Measurements from ENCODE around the gene SMTNL2.

Gene SMTNL2

DNA sequence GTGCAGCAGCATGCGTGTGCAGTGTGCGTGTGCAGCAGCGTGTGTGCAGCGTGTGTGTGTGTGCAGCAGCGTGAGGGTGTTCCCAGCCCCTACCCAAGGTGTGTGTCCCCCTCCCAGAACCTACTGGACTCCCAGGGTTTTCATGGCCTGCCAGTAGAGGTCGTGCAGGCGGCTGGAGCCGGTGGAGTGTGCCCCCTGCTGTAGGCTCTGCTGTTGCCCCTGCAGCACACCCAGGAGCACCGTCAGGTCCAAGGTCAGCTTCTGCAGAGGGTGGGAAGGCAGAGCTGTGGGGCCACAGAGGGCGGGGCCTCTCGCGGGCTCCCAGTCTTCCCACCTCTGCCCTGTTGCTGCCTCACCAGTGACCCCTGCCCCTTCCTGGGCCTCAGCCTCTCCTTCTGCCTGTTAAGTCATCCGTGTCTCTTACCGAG lies 44.1 kb upstream of the SMTNL2 start:
- peaks cover 17% of the 10 kb centered on the region for H3K36me3 ChIP-seq (ENCODE audit: insufficient read depth, low read length)
- no peak overlapping the region for H3K27ac ChIP-seq (ENCODE audit: low read depth, low read length)
- H3K9me3 ChIP-seq (ENCODE audit: low read length) = no peaks in the 10 kb centered on the region
- no peak overlapping the region for H3K4me3 ChIP-seq (ENCODE audit: low read depth in 1 of 2, low read length in 2 of 2)
- H3K9ac ChIP-seq (ENCODE audit: low read length) = no peak overlapping the region
- peaks cover 0 to 11% of the 10 kb centered on the region in 2 donors for H3K27me3 ChIP-seq (ENCODE audit: control insufficient read depth in 1 of 2, insufficient read depth in 2 of 2, low read length in 2 of 2)
- H3K4me1 ChIP-seq (ENCODE audit: insufficient read depth, low read length) = peaks cover 8% of the 10 kb centered on the region

GRCh38 chr17:4540687-4541327 lies 43.5 kb upstream of the SMTNL2 start:
- peaks cover 8% of the 10 kb centered on the region for H3K4me1 ChIP-seq (ENCODE audit: insufficient read depth, low read length)
- H3K27me3 ChIP-seq (ENCODE audit: control insufficient read depth in 1 of 2, insufficient read depth in 2 of 2, low read length in 2 of 2) = peaks cover 0 to 5% of the 10 kb centered on the region in 2 donors
- no peak overlapping the region for H3K4me3 ChIP-seq (ENCODE audit: low read depth in 1 of 2, low read length in 2 of 2)
- H3K9ac ChIP-seq (ENCODE audit: low read length) = no peak overlapping the region
- H3K36me3 ChIP-seq (ENCODE audit: insufficient read depth, low read length) = peaks cover 17% of the 10 kb centered on the region
- no peaks in the 10 kb centered on the region for H3K9me3 ChIP-seq (ENCODE audit: low read length)
- no peak overlapping the region for H3K27ac ChIP-seq (ENCODE audit: low read depth, low read length)

- Histone ChIP-seq H3K9me3 (ENCODE audit: low read length) (no peaks in the 10 kb centered on the region), H3K36me3 (ENCODE audit: insufficient read depth, low read length) (peaks cover 17% of the 10 kb centered on the region), H3K27me3 (ENCODE audit: control insufficient read depth in 1 of 2, insufficient read depth in 2 of 2, low read length in 2 of 2) (no peaks in the 10 kb centered on the region), H3K27ac (ENCODE audit: low read depth, low read length) (no peak overlapping the region), H3K4me1 (ENCODE audit: insufficient read depth, low read length) (peaks cover 8% of the 10 kb centered on the region), H3K4me3 (ENCODE audit: low read depth in 1 of 2, low read length in 2 of 2) (no peak overlapping the region), H3K9ac (ENCODE audit: low read length) (no peak overlapping the region)
Measured at GRCh38 chr17:4541328-4542002, 42.9 kb upstream of the SMTNL2 start.

- Histone ChIP-seq H3K4me3 (ENCODE audit: low read depth in 1 of 2, low read length in 2 of 2) (no peak overlapping the region), H3K27ac (ENCODE audit: low read depth, low read length) (no peak overlapping the region), H3K36me3 (ENCODE audit: insufficient read depth, low read length) (peaks cover 18% of the 10 kb centered on the region), H3K9ac (ENCODE audit: low read length) (no peak overlapping the region), H3K27me3 (ENCODE audit: control insufficient read depth in 1 of 2, insufficient read depth in 2 of 2, low read length in 2 of 2) (no peaks in the 10 kb centered on the region), H3K4me1 (ENCODE audit: insufficient read depth, low read length) (peaks cover 5% of the 10 kb centered on the region), H3K9me3 (ENCODE audit: low read length) (no peaks in the 10 kb centered on the region)
Measured at GRCh38 chr17:4542003-4542725, 42.2 kb upstream of the SMTNL2 start.

GRCh38 chr17:4542726-4543191 lies 41.6 kb upstream of the SMTNL2 start:
- no peak overlapping the region for H3K4me3 ChIP-seq (ENCODE audit: low read depth in 1 of 2, low read length in 2 of 2)
- H3K4me1 ChIP-seq (ENCODE audit: insufficient read depth, low read length) = no peaks in the 10 kb centered on the region
- no peak overlapping the region for H3K9ac ChIP-seq (ENCODE audit: low read length)
- no peaks in the 10 kb centered on the region for H3K9me3 ChIP-seq (ENCODE audit: low read length)
- H3K36me3 ChIP-seq (ENCODE audit: insufficient read depth, low read length) = peaks cover 24% of the 10 kb centered on the region
- H3K27me3 ChIP-seq (ENCODE audit: control insufficient read depth in 1 of 2, insufficient read depth in 2 of 2, low read length in 2 of 2) = no peaks in the 10 kb centered on the region
- no peak overlapping the region for H3K27ac ChIP-seq (ENCODE audit: low read depth, low read length)

DNA sequence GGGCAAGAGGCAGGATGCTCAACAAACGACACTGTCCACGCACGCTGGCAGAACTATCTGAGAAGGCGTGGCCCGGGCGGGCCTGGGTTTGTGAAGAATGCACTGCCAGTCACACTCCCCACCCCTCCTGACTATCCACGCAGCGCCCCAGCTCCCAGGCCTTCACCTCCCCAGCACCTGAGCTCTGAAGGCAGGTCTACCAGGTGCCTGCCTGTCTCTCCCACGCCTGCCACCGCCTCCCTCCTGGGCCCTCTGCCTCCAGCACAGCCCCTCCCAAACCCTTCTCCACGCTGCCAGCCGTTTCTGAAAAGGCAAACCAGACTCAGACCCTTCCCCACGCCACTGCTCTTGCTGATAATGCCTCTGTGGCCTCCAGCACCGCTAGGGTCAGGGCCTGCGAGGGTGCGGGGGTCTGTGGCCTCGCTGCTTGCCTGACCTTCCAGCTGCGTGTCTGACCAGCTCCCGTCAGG lies 40.7 kb upstream of the SMTNL2 start:
- Histone ChIP-seq H3K27ac (ENCODE audit: low read depth, low read length) (no peak overlapping the region), H3K4me3 (ENCODE audit: low read depth in 1 of 2, low read length in 2 of 2) (no peak overlapping the region), H3K27me3 (ENCODE audit: control insufficient read depth in 1 of 2, insufficient read depth in 2 of 2, low read length in 2 of 2) (no peaks in the 10 kb centered on the region), H3K4me1 (ENCODE audit: insufficient read depth, low read length) (no peaks in the 10 kb centered on the region), H3K36me3 (ENCODE audit: insufficient read depth, low read length) (peaks cover 29% of the 10 kb centered on the region), H3K9me3 (ENCODE audit: low read length) (no peaks in the 10 kb centered on the region), H3K9ac (ENCODE audit: low read length) (no peak overlapping the region)

DNA sequence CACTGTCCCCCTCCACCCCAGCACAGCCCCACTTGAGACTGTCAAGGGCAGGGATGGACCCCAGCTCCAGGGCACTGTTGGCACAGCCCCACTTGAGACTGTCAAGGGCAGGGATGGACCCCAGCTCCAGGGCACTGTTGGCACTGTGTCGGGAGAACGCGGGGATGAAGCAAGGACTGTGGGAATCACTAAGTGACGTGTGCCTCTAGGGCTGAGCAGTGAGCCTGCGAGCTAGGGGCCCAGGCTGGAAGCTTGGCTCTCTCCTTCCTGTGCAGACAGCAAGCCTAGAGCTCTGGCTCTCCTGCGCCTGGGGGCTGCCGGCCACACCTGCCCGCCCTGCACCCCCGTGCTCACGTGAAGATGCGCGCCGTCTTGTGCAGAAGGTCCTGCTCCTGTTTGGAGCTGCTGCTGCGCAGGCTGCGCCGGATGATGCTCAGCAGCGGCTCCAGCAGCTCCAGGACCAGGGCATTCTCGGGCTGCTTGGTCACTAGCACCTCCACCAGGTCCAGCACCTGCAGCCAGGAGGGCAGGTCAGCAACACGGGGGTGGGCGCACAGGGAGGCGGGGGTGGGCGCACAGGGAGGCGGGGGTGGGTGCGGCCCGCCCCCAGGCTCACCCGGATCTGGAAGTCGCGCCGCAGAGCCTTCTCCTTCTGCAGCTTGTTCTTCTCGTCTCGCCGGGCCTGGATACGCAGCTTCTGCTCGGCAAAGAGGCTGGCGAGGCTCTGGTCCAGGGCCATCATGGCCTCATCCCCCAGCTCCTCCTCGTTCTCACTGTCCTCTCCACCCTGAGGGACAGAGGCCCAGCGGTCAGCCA lies 40.0 kb upstream of the SMTNL2 start:
- H3K27ac ChIP-seq (ENCODE audit: low read depth, low read length) = no peak overlapping the region
- H3K4me3 ChIP-seq (ENCODE audit: low read depth in 1 of 2, low read length in 2 of 2) = no peak overlapping the region
- no peaks in the 10 kb centered on the region for H3K4me1 ChIP-seq (ENCODE audit: insufficient read depth, low read length)
- peaks cover 35% of the 10 kb centered on the region for H3K36me3 ChIP-seq (ENCODE audit: insufficient read depth, low read length)
- H3K9ac ChIP-seq (ENCODE audit: low read length) = no peak overlapping the region
- no peaks in the 10 kb centered on the region for H3K9me3 ChIP-seq (ENCODE audit: low read length)
- no peaks in the 10 kb centered on the region for H3K27me3 ChIP-seq (ENCODE audit: control insufficient read depth in 1 of 2, insufficient read depth in 2 of 2, low read length in 2 of 2)

GRCh38 chr17:4544951-4545216 lies 39.4 kb upstream of the SMTNL2 start:
- H3K36me3 ChIP-seq (ENCODE audit: insufficient read depth, low read length) = peaks cover 40% of the 10 kb centered on the region
- H3K9me3 ChIP-seq (ENCODE audit: low read length) = no peaks in the 10 kb centered on the region
- H3K9ac ChIP-seq (ENCODE audit: low read length) = no peak overlapping the region
- no peaks in the 10 kb centered on the region for H3K27me3 ChIP-seq (ENCODE audit: control insufficient read depth in 1 of 2, insufficient read depth in 2 of 2, low read length in 2 of 2)
- H3K4me3 ChIP-seq (ENCODE audit: low read depth in 1 of 2, low read length in 2 of 2) = no peak overlapping the region
- no peaks in the 10 kb centered on the region for H3K4me1 ChIP-seq (ENCODE audit: insufficient read depth, low read length)
- no peak overlapping the region for H3K27ac ChIP-seq (ENCODE audit: low read depth, low read length)

- H3K36me3 ChIP-seq (ENCODE audit: insufficient read depth, low read length) = peaks cover 44% of the 10 kb centered on the region
- H3K27me3 ChIP-seq (ENCODE audit: control insufficient read depth in 1 of 2, insufficient read depth in 2 of 2, low read length in 2 of 2) = no peaks in the 10 kb centered on the region
- no peaks in the 10 kb centered on the region for H3K4me1 ChIP-seq (ENCODE audit: insufficient read depth, low read length)
- H3K27ac ChIP-seq (ENCODE audit: low read depth, low read length) = no peak overlapping the region
- H3K4me3 ChIP-seq (ENCODE audit: low read depth in 1 of 2, low read length in 2 of 2) = no peak overlapping the region
- H3K9ac ChIP-seq (ENCODE audit: low read length) = no peak overlapping the region
- H3K9me3 ChIP-seq (ENCODE audit: low read length) = no peaks in the 10 kb centered on the region
Measured at GRCh38 chr17:4545217-4545951, 38.9 kb upstream of the SMTNL2 start.

GRCh38 chr17:4547118-4547906 lies 37.0 kb upstream of the SMTNL2 start:
- Histone ChIP-seq H3K27me3 (ENCODE audit: control insufficient read depth in 1 of 2, insufficient read depth in 2 of 2, low read length in 2 of 2) (no peaks in the 10 kb centered on the region), H3K4me1 (ENCODE audit: insufficient read depth, low read length) (no peaks in the 10 kb centered on the region), H3K36me3 (ENCODE audit: insufficient read depth, low read length) (peaks cover 42% of the 10 kb centered on the region), H3K27ac (ENCODE audit: low read depth, low read length) (no peak overlapping the region), H3K4me3 (ENCODE audit: low read depth in 1 of 2, low read length in 2 of 2) (no peak overlapping the region), H3K9ac (ENCODE audit: low read length) (no peak overlapping the region), H3K9me3 (ENCODE audit: low read length) (no peaks in the 10 kb centered on the region)

All from muscle layer of colon (tissue), 2 donors.